ENCODE data around the gene ATP1A2. TPM values are rescaled to one million over a fixed set of nuclear protein-coding genes. Genes with fewer than 3 reads are reported as not detected.

Gene ATP1A2
- total and polyA plus RNA-seq, 2 donors (not counting 3 experiments of a cell fraction or from before 2014, with no cell fraction given): not detected

GRCh38 chr1:160116283-160117147 is 956 bp downstream of the ATP1A2 start:
- Histone ChIP-seq H3K9me1 (replicated peaks; ENCODE audit: control insufficient read depth, extremely low read depth, insufficient read depth, low read length) (no peaks in the 10 kb centered on the region), H3K4me3 (replicated peaks in 1 of 3; ENCODE audit: insufficient read depth in 1 of 3, low read depth in 1 of 3, low read length in 3 of 3) (no peak overlapping the region), H3K9ac (replicated peaks; ENCODE audit: extremely low read depth, insufficient read depth, low read length) (no peak overlapping the region), H3K4me1 (ENCODE audit: control insufficient read depth, extremely low read depth, insufficient read depth, low read length) (no peaks in the 10 kb centered on the region), H3K4me2 (ENCODE audit: insufficient read depth, low read length) (no peak overlapping the region), H3K9me3 (replicated peaks; ENCODE audit: control insufficient read depth, insufficient read depth, low read length) (no peaks in the 10 kb centered on the region), H3K27ac (ENCODE audit: insufficient read depth, low read depth, low read length) (no peak overlapping the region), H3K79me2 (ENCODE audit: control insufficient read depth, insufficient read depth, low read length) (no peaks in the 10 kb centered on the region), H4K20me1 (replicated peaks; ENCODE audit: control insufficient read depth, extremely low read depth, insufficient read depth, low read length) (no peaks in the 10 kb centered on the region), H3K36me3 (ENCODE audit: control insufficient read depth in 2 of 2, extremely low read depth in 1 of 2, insufficient read depth in 2 of 2, low read length in 2 of 2) (no peaks in the 10 kb centered on the region), H3K27me3 (ENCODE audit: control insufficient read depth in 2 of 2, insufficient read depth in 2 of 2, low read length in 2 of 2) (peaks cover 21 to 24% of the 10 kb centered on the region in 2 experiments), H2AFZ (ENCODE audit: low read depth, low read length) (no peak overlapping the region)
- ChIA-PET CTCF (interaction anchor here (0.9 to 2.0 kb wide), 4 partner anchors 8 to 260 kb away, joined by 3 to 5 read pairs (median 4); no protein-coding TSS in a partner anchor), POLR2A (interaction anchor here (0.7 kb wide), 1 partner anchor 324 kb away, joined by 3 read pairs; no protein-coding TSS in a partner anchor)
- intact Hi-C loops (cut with micrococcal nuclease) (no loop called here), dilution Hi-C loops (cut with MboI; ENCODE audit: extremely low pct_ligation_motif_present, low sequenced_read_pairs) (no loop called here)
- BruUV-seq (replicated peaks): no TSS peak
- TF ChIP-seq JUN (IDR thresholded peaks at IDR 0.05; ENCODE audit: borderline replicate concordance, insufficient read depth, insufficient read length, low read depth) (no peak), MYC (IDR thresholded peaks at IDR 0.05; ENCODE audit: low read depth, low read length) (no peak), EZH2 (IDR thresholded peaks at IDR 0.05; ENCODE audit: borderline replicate concordance, low read depth, low read length, severe bottlenecking) (no peak), CTCF (IDR thresholded peaks at IDR 0.05; ENCODE audit: extremely low read depth in 1 of 2, insufficient read depth in 1 of 2, low read depth in 1 of 2, low read length in 2 of 2) (no peak), MAX (IDR thresholded peaks at IDR 0.05; ENCODE audit: insufficient read depth, insufficient read length) (no peak), FOS (IDR thresholded peaks at IDR 0.05; ENCODE audit: borderline replicate concordance, insufficient read depth, low read length) (no peak), GATA2 (IDR thresholded peaks at IDR 0.05; ENCODE audit: insufficient read depth, insufficient read length, low read depth, low read length) (no peak), POLR2AphosphoS5 (IDR thresholded peaks at IDR 0.05; ENCODE audit: insufficient read depth, low read depth, low read length) (no peak), POLR2A (IDR thresholded peaks at IDR 0.05; ENCODE audit: low read depth, low read length) (no peak)
- FAIRE-seq (no peak), DNase-seq (ENCODE audit: low read depth, low spot score) (no peak)

All from endothelial cell of umbilical vein (primary cell).